Spleen (tissue), 11 donors: Measurements from ENCODE around the gene CBX3. TPM values are rescaled to one million over a fixed set of nuclear protein-coding genes. Genes with fewer than 3 reads are reported as not detected.
"Not testable (repeated sequence)": the region's sequence is repeated elsewhere in the genome, so short reads cannot be mapped to it uniquely, and the experiment has no call there.

Experiments
- DNase-seq: peaks from one replicate; pipeline ENCODE4 v3.0.0-alpha.2; 2020
- H3K27ac ChIP-seq, 8 donors: fragments of 200-600 bp; sonication (generic) in 7 of 8; 1 replicate in 4 of 8; 2 replicates in 4 of 8; pipeline versions ENCODE4 v1.5.0 to v1.8.0; 2016 to 2021; ENCODE audit warnings: inconsistent platforms in 4 of 8, mild to moderate bottlenecking in 4 of 8, moderate library complexity in 1 of 8
- H3K27me3 ChIP-seq, 7 donors: fragments of 200-600 bp; sonication (generic) in 6 of 7; replicated peaks in 1 of 7; 1 replicate in 4 of 7; 2 replicates in 3 of 7; pipeline versions ENCODE4 v1.5.0 to v1.8.0; 2016 to 2021; ENCODE audit warnings: inconsistent platforms in 3 of 7, mild to moderate bottlenecking in 1 of 7
- H3K36me3 ChIP-seq, 6 donors: fragments of 200-600 bp; sonication (generic) in 5 of 6; 1 replicate in 4 of 6; 2 replicates in 2 of 6; pipeline versions ENCODE4 v1.5.0 to v1.8.0; 2016 to 2021; ENCODE audit warnings: inconsistent platforms in 2 of 6
- H3K4me1 ChIP-seq, 6 donors: fragments of 200-600 bp; sonication (generic) in 5 of 6; 1 replicate in 3 of 6; 2 replicates in 3 of 6; pipeline versions ENCODE4 v1.5.0 to v1.8.0; 2016 to 2021; ENCODE audit warnings: inconsistent platforms in 3 of 6
- H3K4me3 ChIP-seq, 8 donors: fragments of 200-600 bp; sonication (generic) in 7 of 8; 1 replicate in 4 of 8; 2 replicates in 4 of 8; pipeline versions ENCODE4 v1.5.0 to v1.8.0; 2016 to 2021; ENCODE audit warnings: inconsistent platforms in 4 of 8, mild to moderate bottlenecking in 4 of 8, moderate library complexity in 2 of 8
- H3K9me3 ChIP-seq, 8 donors: fragments of 200-600 bp; sonication (generic) in 7 of 8; 1 replicate in 4 of 8; 2 replicates in 4 of 8; pipeline versions ENCODE4 v1.5.0 to v1.8.0; 2016 to 2021; ENCODE audit warnings: inconsistent platforms in 4 of 8
- POLR2A ChIP-seq, 3 donors: fragments of 450-650 bp; IDR thresholded peaks; one replicate each; pipeline ENCODE4 v1.5.1; 2017; ENCODE audit warnings: antibody characterized with exemption in 3 of 3, mild to moderate bottlenecking in 1 of 3
- POLR2AphosphoS5 ChIP-seq, 3 donors: sonication (generic); formaldehyde crosslinking; IDR thresholded peaks; one replicate each; pipeline ENCODE4 v1.5.1; 2017; ENCODE audit warnings: antibody characterized with exemption in 3 of 3
- WGBS, 5 donors: extraction: QIAGEN DNeasy Blood & Tissue Kit in 3 of 5; methylation state at CpG; one replicate each; pipeline versions ENCODE4 v1.1.5 to v1.1.7; 2013 to 2018; 5-methylcytosine and 5-hydroxymethylcytosine counted together
- intact Hi-C: fragments of 100-400 bp; cut with DNase I; formaldehyde crosslinking; loops from one replicate; pipeline ENCODE4 v1.15.0; 2023; ENCODE audit warnings: low total_unique reads
- polyA plus RNA-seq, 3 donors: library from polyadenylated mRNA; stranded (reverse); fragments of 200-250 nt; gene quantifications; one replicate each; pipeline ENCODE4 v1.2.1, GENCODE V29; 2013
- total RNA-seq, 7 donors: library from RNA; depleted of rRNA in 3 of 7; stranded (reverse); fragments of >200 nt in 3 of 7; fragmentation: NEBNext Ultra II Directional in 4 of 7; extraction: Animal tissue kit (Norgen Biotek cat#: 25700) in 4 of 7; gene quantifications; one replicate each; pipeline versions ENCODE4 v1.1.0 to v1.2.1, GENCODE V29; 2016 to 2021
- TF ChIP-seq, protein P1 (sequence below), 11 experiments: fragments of 200-600 bp in 7 of 11; fragments of 450-650 bp in 4 of 11; sonication (generic) in 4 of 11; IDR thresholded peaks in 8 of 11; conservative IDR thresholded peaks in 3 of 11; 1 replicate in 7 of 11; 2 replicates in 4 of 11; pipeline versions ENCODE4 v1.4.0 to v1.8.0; 2016 to 2021; ENCODE audit warnings: antibody characterized with exemption in 11 of 11, inconsistent platforms in 4 of 11, mild to moderate bottlenecking in 1 of 11
- donor health status: healthy with polysubstance abuse.
- donor health status: DM: no; HTN: no; CAD: no; lungs with moderate emphysema.
- donor health status: DM: no; HTN: no; CAD: no.
- donor health status: Bipolar disorder and iron deficiency.
- donor health status: healthy.
- donor health status: DM: no; HTN: no; CAD: no.
- donor health status: DM: yes; HTN: yes; CAD: no.

The CBX3 gene
- total and polyA plus RNA-seq, 10 donors = 87.3 to 146 (median 109) TPM

DNA sequence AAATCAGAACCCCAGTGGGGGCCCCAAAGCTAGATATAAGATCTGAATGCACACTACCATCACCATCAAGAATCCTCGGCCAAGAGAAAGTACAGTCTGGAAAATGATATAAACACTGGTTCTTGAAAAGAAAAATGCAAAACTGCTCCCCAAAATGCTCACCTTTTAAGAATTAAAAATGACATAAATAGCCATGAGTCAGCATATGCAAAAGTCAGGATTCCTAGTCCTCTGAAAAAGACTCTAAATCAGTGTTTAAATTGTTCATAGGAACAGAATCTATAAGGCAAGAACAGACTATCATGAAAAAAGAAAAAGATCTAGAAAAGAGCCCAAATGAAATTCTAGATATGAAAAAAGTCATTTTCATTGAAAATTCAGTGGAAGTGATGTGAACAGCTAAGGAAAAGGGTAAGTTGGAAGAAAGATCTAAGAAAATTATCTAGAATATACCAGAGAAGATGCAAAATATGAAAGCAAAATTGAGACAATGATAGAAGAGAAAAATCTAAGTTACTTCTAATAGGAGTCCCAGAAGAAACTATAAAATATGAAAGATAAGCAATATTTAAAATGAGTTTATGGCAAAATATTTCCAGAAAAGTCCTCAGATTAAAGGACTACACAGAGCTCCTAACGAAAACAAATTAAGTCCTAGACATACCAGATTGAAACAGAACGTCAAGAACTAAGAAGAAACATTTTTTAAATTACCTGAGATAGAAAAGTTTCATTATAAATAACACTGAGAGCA, 19.9 kb upstream of the CBX3 start:
- no peak overlapping the region for H3K4me3 ChIP-seq
- WGBS, 5 donors = 73 to 93% (median 88%) methylated on average over 3 of the region's 3 CpGs
- H3K27me3 ChIP-seq = no peaks in the 10 kb centered on the region
- H3K4me1 ChIP-seq = peaks cover 0 to 65% (median 22%) of the 10 kb centered on the region in 6 donors
- peaks cover 0 to 25% (median 5%) of the 10 kb centered on the region in 6 donors for H3K36me3 ChIP-seq
- H3K27ac ChIP-seq = peak overlapping the region in 1 of 8 donors; percentile 19
- TF ChIP-seq, protein P1, sequence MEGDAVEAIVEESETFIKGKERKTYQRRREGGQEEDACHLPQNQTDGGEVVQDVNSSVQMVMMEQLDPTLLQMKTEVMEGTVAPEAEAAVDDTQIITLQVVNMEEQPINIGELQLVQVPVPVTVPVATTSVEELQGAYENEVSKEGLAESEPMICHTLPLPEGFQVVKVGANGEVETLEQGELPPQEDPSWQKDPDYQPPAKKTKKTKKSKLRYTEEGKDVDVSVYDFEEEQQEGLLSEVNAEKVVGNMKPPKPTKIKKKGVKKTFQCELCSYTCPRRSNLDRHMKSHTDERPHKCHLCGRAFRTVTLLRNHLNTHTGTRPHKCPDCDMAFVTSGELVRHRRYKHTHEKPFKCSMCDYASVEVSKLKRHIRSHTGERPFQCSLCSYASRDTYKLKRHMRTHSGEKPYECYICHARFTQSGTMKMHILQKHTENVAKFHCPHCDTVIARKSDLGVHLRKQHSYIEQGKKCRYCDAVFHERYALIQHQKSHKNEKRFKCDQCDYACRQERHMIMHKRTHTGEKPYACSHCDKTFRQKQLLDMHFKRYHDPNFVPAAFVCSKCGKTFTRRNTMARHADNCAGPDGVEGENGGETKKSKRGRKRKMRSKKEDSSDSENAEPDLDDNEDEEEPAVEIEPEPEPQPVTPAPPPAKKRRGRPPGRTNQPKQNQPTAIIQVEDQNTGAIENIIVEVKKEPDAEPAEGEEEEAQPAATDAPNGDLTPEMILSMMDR (IDR thresholded peaks at IDR 0.05 in 8 of 11, conservative IDR thresholded peaks at IDR 0.05 in 3 of 11) = no peak
- TF ChIP-seq POLR2A (IDR thresholded peaks at IDR 0.05) = no peak
- no peaks in the 10 kb centered on the region for H3K9me3 ChIP-seq
- DNase-seq = no peak
- intact Hi-C loops = no loop called here

DNA sequence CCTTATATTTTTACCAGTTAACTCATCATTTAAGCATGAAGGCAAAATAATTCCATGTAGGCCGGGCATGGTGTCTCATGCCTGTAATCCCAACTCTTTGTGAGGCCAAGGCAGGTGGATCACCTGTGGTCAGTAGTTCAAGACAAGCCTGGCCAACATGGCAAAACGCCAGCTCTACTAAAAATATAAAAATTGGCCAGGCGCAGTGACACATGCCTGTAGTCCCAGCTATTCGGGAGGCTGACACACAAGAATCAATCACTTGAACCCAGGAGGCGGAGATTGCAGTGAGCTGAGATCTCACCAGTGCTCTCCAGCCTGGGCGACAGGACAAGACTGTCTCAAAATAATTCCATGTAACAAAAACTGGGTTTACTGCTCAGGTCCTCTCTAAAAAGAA, 19.3 kb upstream of the CBX3 start:
- no peak for DNase-seq
- no peaks in the 10 kb centered on the region for H3K9me3 ChIP-seq
- intact Hi-C loops = no loop called here
- H3K27ac ChIP-seq = peak overlapping the region in 1 of 8 donors; percentile 18
- TF ChIP-seq POLR2AphosphoS5 (IDR thresholded peaks at IDR 0.05) (peak in 1 of 3 donors; percentile 68), POLR2A (IDR thresholded peaks at IDR 0.05) (no peak)
- WGBS, 5 donors = 73 to 88% (median 84%) methylated on average over 6 of the region's 6 CpGs
- peaks cover 0 to 72% (median 27%) of the 10 kb centered on the region in 6 donors for H3K4me1 ChIP-seq
- no peaks in the 10 kb centered on the region for H3K27me3 ChIP-seq
- peaks cover 0 to 31% (median 5%) of the 10 kb centered on the region in 6 donors for H3K36me3 ChIP-seq
- no peak overlapping the region for H3K4me3 ChIP-seq

DNA sequence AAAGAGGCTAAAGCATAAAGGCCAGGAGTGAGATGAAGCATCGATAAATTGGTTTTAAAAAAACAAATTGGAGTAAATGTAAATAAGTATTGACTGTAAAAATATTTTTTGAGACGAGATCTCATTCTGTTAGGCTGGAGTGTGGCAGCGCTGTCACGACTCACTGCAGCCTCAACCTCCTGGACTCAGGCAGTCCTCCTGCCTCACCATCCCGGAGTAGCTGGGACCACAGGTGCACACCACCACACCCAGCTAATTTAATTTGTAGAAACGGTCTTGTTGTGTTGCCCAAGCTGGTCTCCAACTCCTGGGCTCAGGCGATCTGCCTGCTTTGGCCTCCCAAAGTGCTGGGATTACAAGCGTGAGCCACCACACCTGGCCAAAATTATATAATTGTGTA, 18.8 kb upstream of the CBX3 start:
- peaks cover 0 to 36% (median 5%) of the 10 kb centered on the region in 6 donors for H3K36me3 ChIP-seq
- no peak overlapping the region for H3K4me3 ChIP-seq
- H3K9me3 ChIP-seq = no peaks in the 10 kb centered on the region
- DNase-seq = peak; percentile 67
- 83 to 90% (median 87%) methylated on average over 8 of the region's 8 CpGs for whole genome bisulfite sequencing, 5 donors
- H3K27me3 ChIP-seq = no peaks in the 10 kb centered on the region
- peak; percentile 52 to 72 (median 61) for TF ChIP-seq POLR2AphosphoS5 (IDR thresholded peaks at IDR 0.05)
- TF ChIP-seq, protein P1 (IDR thresholded peaks at IDR 0.05 in 8 of 11, conservative IDR thresholded peaks at IDR 0.05 in 3 of 11) = no peak
- no peak for TF ChIP-seq POLR2A (IDR thresholded peaks at IDR 0.05)
- intact Hi-C loops = no loop called here
- H3K27ac ChIP-seq = peak overlapping the region in 1 of 8 donors; percentile 18
- peaks cover 0 to 76% (median 29%) of the 10 kb centered on the region in 6 donors for H3K4me1 ChIP-seq

DNA sequence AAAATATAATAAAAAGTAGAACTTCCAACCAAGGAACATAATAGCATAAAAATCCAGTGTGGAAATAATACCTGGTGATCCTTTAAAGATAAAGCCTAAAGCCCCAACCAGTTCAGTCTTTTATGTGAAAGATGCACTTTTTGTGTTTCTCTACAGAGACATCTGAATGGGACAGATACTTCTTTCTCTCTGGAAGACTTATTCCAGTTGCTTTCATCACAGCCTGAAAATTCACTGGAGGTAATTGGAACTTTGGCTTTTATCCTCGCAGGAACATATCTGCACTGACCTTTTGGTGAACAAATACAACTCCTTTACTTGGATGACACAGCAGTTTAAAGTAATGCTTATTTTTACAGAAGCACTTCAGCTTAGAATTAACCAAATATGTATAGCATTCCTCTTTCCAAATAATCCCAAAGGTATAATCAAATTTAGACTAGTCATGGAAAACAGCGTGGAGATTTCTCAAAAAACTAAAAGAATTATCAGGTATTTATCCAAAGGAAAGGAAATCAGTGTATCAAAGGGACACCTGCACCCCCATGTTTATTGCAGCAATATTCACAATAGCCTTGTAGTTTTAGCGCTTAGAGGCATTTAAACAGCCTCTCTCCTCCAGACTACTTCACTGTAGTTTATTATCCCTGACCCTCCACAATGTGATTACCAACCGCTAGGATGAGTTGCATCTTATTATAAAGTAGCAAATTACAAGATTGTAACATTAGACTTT, 17.8 kb upstream of the CBX3 start:
- H3K9me3 ChIP-seq = no peaks in the 10 kb centered on the region
- peaks cover 0 to 86% (median 37%) of the 10 kb centered on the region in 6 donors for H3K4me1 ChIP-seq
- H3K27ac ChIP-seq = peak overlapping the region in 2 of 8 donors; percentile 18 to 26
- no peaks in the 10 kb centered on the region for H3K27me3 ChIP-seq
- WGBS, 5 donors = 87 to 95% (median 88%) methylated on average over 4 of the region's 4 CpGs
- peaks cover 0 to 46% (median 13%) of the 10 kb centered on the region in 6 donors for H3K36me3 ChIP-seq
- intact Hi-C loops = no loop called here
- no peak overlapping the region for H3K4me3 ChIP-seq
- no peak for DNase-seq
- TF ChIP-seq, protein P1 (IDR thresholded peaks at IDR 0.05 in 8 of 11, conservative IDR thresholded peaks at IDR 0.05 in 3 of 11) = no peak
- TF ChIP-seq POLR2A (IDR thresholded peaks at IDR 0.05) = no peak
- no peak for TF ChIP-seq POLR2AphosphoS5 (IDR thresholded peaks at IDR 0.05)

DNA sequence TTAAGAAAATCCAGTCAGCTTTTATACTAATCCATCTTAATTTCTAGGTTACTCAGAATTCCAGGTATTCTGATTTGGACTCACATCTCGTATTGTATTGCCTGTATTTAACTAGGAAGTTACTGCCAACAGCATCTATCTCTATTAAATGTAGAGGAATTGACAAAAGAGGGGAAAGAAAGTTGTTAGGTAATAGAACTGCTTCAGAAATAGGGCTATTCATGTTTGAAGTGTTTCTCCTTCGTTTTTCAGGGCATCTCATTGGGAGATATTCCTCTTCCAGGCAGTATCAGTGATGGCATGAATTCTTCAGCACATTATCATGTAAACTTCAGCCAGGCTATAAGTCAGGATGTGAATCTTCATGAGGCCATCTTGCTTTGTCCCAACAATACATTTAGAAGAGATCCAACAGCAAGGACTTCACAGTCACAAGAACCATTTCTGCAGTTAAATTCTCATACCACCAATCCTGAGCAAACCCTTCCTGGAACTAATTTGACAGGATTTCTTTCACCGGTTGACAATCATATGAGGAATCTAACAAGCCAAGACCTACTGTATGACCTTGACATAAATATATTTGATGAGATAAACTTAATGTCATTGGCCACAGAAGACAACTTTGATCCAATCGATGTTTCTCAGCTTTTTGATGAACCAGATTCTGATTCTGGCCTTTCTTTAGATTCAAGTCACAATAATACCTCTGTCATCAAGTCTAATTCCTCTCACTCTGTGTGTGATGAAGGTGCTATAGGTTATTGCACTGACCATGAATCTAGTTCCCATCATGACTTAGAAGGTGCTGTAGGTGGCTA, 17.1 kb upstream of the CBX3 start:
- DNase-seq, H3K4me3 ChIP-seq, H3K9me3 ChIP-seq, H3K27me3 ChIP-seq, intact Hi-C loops: not testable (repeated sequence)
- Histone ChIP-seq H3K36me3 (peaks cover 0 to 53% (median 21%) of the 10 kb centered on the region in 6 donors), H3K27ac (peak overlapping the region in 1 of 8 donors; percentile 39), H3K4me1 (peaks cover 0 to 91% (median 44%) of the 10 kb centered on the region in 6 donors)
- 73 to 88% (median 77%) methylated on average over 4 of the region's 4 CpGs for WGBS, 5 donors
